PC-3 (cell line): ENCODE data around the gene KIF13A. TPM values are rescaled to one million over a fixed set of nuclear protein-coding genes. Genes with fewer than 3 reads are reported as not detected.

Experiments used
- ATAC-seq: fragments of 200-7000 bp; cut with Tn5 transposase; 2 replicates; pipeline ENCODE4 v1.9.1; 2020; ENCODE audit warnings: mild to moderate bottlenecking, moderate library complexity
- BruUV-seq: library from RNA; stranded (reverse); fragments of 400-500 nt; replicated peaks from 2 replicates; lab custom pipeline; 2021; lab: Mats Ljungman, UMichigan
- CTCF ChIA-PET: fragments of 300-600 bp; sonication (Branson Sonifier 250); formaldehyde crosslinking; loops from one replicate; lab custom pipeline; 2022; ENCODE audit warnings: antibody characterized with exemption; lab: Charles Lee
- POLR2A ChIA-PET: fragments of 300-600 bp; sonication (Branson Sonifier 250); formaldehyde crosslinking; loops from one replicate; lab custom pipeline; 2022; ENCODE audit warnings: antibody characterized with exemption; ENCODE audit not compliant: unreplicated experiment; lab: Charles Lee
- DNase-seq: peaks from one replicate; pipeline ENCODE4 v3.0.0-alpha.2; 2015
- H2AFZ ChIP-seq: fragments of 300-600 bp; sonication (generic); 2 replicates; pipeline ENCODE4 v1.6.0; 2016; ENCODE audit warnings: antibody characterized with exemption, low read length
- H3F3A ChIP-seq: fragments of 300-600 bp; sonication (generic); one replicate; pipeline ENCODE4 v1.6.0; 2017; ENCODE audit warnings: antibody characterized with exemption, low read length, control low read depth, mild to moderate bottlenecking; ENCODE audit not compliant: unreplicated experiment
- H3K27ac ChIP-seq: fragments of 300-600 bp; sonication (generic); 2 replicates; pipeline ENCODE4 v1.5.1; 2016; ENCODE audit warnings: mild to moderate bottlenecking, low read length
- H3K27me3 ChIP-seq: fragments of 300-600 bp; sonication (generic); 2 replicates; pipeline ENCODE4 v1.6.1; 2016; ENCODE audit warnings: low read length, mixed read lengths
- H3K36me3 ChIP-seq: fragments of 300-600 bp; sonication (generic); 2 replicates; pipeline ENCODE4 v1.6.1; 2016; ENCODE audit warnings: low read depth, mixed run types, low read length, mixed read lengths
- H3K4me1 ChIP-seq: fragments of 300-600 bp; sonication (generic); 2 replicates; pipeline ENCODE4 v1.5.1; 2016; ENCODE audit warnings: low read length; ENCODE audit not compliant: insufficient read depth
- H3K4me2 ChIP-seq: fragments of 300-600 bp; sonication (generic); 2 replicates; pipeline ENCODE4 v1.6.0; 2016; ENCODE audit warnings: low read length
- H3K4me3 ChIP-seq: fragments of 300-600 bp; sonication (generic); 2 replicates; pipeline ENCODE4 v1.5.1; 2016; ENCODE audit warnings: mild to moderate bottlenecking, low read length, mixed read lengths
- H3K79me2 ChIP-seq: fragments of 300-600 bp; sonication (generic); 2 replicates; pipeline ENCODE4 v1.6.1; 2017; ENCODE audit warnings: low read length, mixed read lengths
- H3K9ac ChIP-seq: fragments of 300-600 bp; sonication (generic); 2 replicates; pipeline ENCODE4 v1.6.0; 2016; ENCODE audit warnings: mild to moderate bottlenecking, low read length
- H3K9me2 ChIP-seq: fragments of 300-600 bp; sonication (generic); replicated peaks from 2 replicates; pipeline ENCODE4 v1.6.1; 2016; ENCODE audit warnings: mixed run types, low read length, mixed read lengths
- H3K9me3 ChIP-seq: fragments of 300-600 bp; sonication (generic); 2 replicates; pipeline ENCODE4 v1.6.1; 2016; ENCODE audit warnings: low read length, mixed read lengths
- H4K20me1 ChIP-seq: fragments of 300-600 bp; sonication (generic); 2 replicates; pipeline ENCODE4 v1.6.1; 2016; ENCODE audit warnings: low read length, mixed read lengths
- CTCF ChIP-seq: fragments of 300-600 bp; sonication (generic); conservative IDR thresholded peaks from 2 replicates; pipeline ENCODE4 v1.5.1; 2017; ENCODE audit warnings: antibody characterized with exemption, low read depth, mild to moderate bottlenecking, low read length
- EZH2 ChIP-seq: fragments of 300-600 bp; sonication (generic); IDR thresholded peaks from one replicate; pipeline ENCODE4 v1.6.1; 2017; ENCODE audit warnings: antibody characterized with exemption, mild to moderate bottlenecking, low read length; ENCODE audit not compliant: unreplicated experiment
- EZH2phosphoT487 ChIP-seq: fragments of 300-600 bp; sonication (generic); IDR thresholded peaks from 2 replicates; pipeline ENCODE4 v1.6.1; 2018; ENCODE audit warnings: mild to moderate bottlenecking, antibody characterized with exemption, low read length, borderline replicate concordance
- intact Hi-C: fragments of 100-400 bp; cut with micrococcal nuclease; formaldehyde crosslinking; loops from 2 replicates; pipeline ENCODE4 v1.9.0; 2023
- total RNA-seq: library from RNA; depleted of rRNA; stranded (reverse); fragments of >200 nt; gene quantifications from 2 replicates; pipeline ENCODE4 v1.2.3, GENCODE V29; 2014

Gene KIF13A
- total RNA-seq, 1 experiment from 2014 or later, result 21.3 TPM

- no peak for TF ChIP-seq CTCF
- TF ChIP-seq EZH2phosphoT487, result no peak
- TF ChIP-seq EZH2, result no peak
- intact Hi-C loops, result no loop called here
- POLR2A ChIA-PET, result interaction anchor here (0.6 kb wide), 1 partner anchor 418 kb away, joined by 4 read pairs; no protein-coding TSS in a partner anchor
- CTCF ChIA-PET, result interaction anchor here (0.6 kb wide), 1 partner anchor 158 kb away, joined by 3 read pairs; no protein-coding TSS in a partner anchor
- Histone ChIP-seq H3K36me3 (no peaks in the 10 kb centered on the region), H3K27me3 (no peaks in the 10 kb centered on the region), H3K4me1 (no peaks in the 10 kb centered on the region), H2AFZ (no peak overlapping the region), H3K9me3 (no peaks in the 10 kb centered on the region), H4K20me1 (no peaks in the 10 kb centered on the region), H3K27ac (no peak overlapping the region), H3K79me2 (no peaks in the 10 kb centered on the region), H3K9ac (no peak overlapping the region), H3K9me2 (no peaks in the 10 kb centered on the region), H3K4me2 (no peak overlapping the region), H3F3A (no peaks in the 10 kb centered on the region), H3K4me3 (no peak overlapping the region)
- no peak for ATAC-seq
- no TSS peak for BruUV-seq
- DNase-seq, result no peak
Measured at GRCh38 chr6:17744019-17744756, 243.2 kb downstream of the KIF13A start.

- H4K20me1 ChIP-seq, result no peaks in the 10 kb centered on the region
- H3K4me2 ChIP-seq, result no peak overlapping the region
- H3K4me3 ChIP-seq, result no peak overlapping the region
- no peaks in the 10 kb centered on the region for H3K36me3 ChIP-seq
- H3K27me3 ChIP-seq, result no peaks in the 10 kb centered on the region
- no peak overlapping the region for H2AFZ ChIP-seq
- no peaks in the 10 kb centered on the region for H3K9me2 ChIP-seq
- no peak overlapping the region for H3K27ac ChIP-seq
- no TSS peak for BruUV-seq
- H3K4me1 ChIP-seq, result no peaks in the 10 kb centered on the region
- CTCF ChIA-PET, result no interaction called here
- peaks cover 7% of the 10 kb centered on the region for H3K9me3 ChIP-seq
- ATAC-seq (no peak), DNase-seq (no peak)
- no peaks in the 10 kb centered on the region for H3K79me2 ChIP-seq
- no peaks in the 10 kb centered on the region for H3F3A ChIP-seq
- H3K9ac ChIP-seq, result no peak overlapping the region
- TF ChIP-seq EZH2phosphoT487 (no peak), EZH2 (no peak), CTCF (no peak)
- POLR2A ChIA-PET, result no interaction called here
- intact Hi-C loops, result no loop called here
Measured at GRCh38 chr6:17741507-17741906, 245.9 kb downstream of the KIF13A start.

DNA sequence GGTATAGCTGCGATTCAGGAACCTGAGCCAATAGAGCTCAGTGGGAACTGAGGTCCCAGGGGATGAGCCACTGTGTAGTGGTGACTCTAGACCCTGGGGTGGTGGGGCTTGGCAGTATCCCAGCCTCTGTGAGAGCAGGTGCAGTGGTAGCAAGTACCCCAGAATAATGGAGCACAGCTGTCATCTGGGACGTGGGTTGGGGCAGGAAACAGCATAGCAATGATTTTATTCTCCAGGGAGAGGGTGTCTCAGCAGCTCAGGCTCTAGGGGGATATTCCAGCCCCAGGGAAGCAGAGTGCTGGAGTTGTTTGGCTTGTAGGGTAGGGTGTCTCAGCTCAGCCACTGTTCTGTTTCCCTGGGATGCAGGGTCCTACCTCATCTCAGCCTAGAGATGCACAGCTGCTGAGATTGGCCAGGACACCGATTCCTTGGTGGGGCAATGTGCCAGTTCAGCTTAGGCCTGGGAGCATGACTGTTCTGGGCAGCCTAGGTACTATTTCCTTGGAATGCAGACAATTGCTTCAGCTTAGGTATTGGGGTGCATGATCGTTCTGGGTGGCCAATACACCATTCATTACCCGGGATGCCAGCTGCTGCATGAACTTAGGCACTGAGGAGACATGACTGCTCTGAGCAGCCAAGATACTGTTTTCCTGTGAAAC, 246.7 kb downstream of the KIF13A start:
- Histone ChIP-seq H2AFZ (no peak overlapping the region), H3K9me3 (peaks cover 7% of the 10 kb centered on the region), H3K79me2 (no peaks in the 10 kb centered on the region), H3K4me3 (no peak overlapping the region), H3F3A (no peaks in the 10 kb centered on the region), H3K4me2 (no peak overlapping the region), H3K9me2 (no peaks in the 10 kb centered on the region), H3K27me3 (no peaks in the 10 kb centered on the region), H3K9ac (no peak overlapping the region), H4K20me1 (no peaks in the 10 kb centered on the region), H3K4me1 (no peaks in the 10 kb centered on the region), H3K27ac (no peak overlapping the region), H3K36me3 (no peaks in the 10 kb centered on the region)
- no peak for ATAC-seq
- ChIA-PET POLR2A (no interaction called here), CTCF (no interaction called here)
- BruUV-seq, result no TSS peak
- intact Hi-C loops, result no loop called here
- TF ChIP-seq CTCF, result no peak
- no peak for TF ChIP-seq EZH2
- TF ChIP-seq EZH2phosphoT487, result no peak
- DNase-seq, result no peak
